ENCODE measurements around the gene PAPPA2.

Gene PAPPA2

DNA sequence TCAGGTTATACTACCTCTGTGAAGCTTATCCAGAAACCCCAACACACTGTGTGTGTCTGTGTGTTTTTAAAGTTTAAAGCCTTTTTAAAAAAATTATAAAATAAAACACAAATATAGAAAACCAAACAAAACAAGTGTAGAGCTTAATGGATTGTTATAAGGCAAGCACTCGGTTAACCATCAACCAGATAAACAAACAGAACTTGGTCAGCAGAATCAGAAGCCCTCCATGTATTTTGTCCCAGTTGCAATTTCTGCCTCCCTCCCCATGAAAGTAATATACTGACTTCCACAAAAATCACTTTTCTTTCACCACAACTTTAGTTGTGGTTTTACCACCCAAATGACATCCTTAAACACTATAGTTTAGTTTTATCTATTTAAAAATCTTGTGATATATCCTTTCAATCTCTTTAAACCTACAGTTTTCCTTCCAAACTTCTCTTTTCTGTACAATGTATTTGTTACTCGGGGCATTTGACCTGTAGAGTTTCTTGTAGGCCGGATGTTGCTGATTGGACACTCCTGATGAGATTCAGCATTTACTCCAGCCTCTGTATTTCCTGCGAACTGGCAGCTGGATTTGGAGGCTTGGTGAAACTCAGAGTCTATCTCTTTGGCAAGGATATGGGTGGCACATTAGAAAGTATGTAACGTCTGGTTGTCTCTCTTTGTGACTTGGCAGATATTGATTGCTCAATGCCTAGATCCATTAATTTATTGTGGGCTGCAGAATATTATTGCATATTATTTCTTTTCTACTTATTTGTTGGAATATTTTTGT is 8.6 kb downstream of the PAPPA2 start:
- no peak overlapping the region for H3K27ac ChIP-seq

DNA sequence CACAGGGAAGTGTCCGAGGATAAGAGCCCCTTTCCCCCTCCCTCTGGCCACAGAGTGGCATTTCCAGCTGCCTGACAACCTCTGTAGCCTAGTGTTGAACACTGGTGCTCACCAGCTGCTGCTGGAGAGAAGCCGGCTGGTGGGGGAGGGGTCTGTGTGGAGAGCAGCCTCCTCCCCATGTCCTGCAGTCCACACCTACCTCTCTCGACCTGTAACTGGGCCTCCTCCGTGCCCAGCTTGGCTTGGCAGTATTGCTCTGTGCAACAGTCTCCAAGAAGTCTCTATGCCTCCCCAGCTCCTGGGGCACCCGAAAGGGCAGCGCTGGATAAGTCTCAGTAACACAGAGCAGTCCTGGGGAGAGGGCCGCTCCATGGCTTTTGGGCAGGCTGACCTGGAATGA is 17.0 kb downstream of the PAPPA2 start:
- TF ChIP-seq, protein P1, sequence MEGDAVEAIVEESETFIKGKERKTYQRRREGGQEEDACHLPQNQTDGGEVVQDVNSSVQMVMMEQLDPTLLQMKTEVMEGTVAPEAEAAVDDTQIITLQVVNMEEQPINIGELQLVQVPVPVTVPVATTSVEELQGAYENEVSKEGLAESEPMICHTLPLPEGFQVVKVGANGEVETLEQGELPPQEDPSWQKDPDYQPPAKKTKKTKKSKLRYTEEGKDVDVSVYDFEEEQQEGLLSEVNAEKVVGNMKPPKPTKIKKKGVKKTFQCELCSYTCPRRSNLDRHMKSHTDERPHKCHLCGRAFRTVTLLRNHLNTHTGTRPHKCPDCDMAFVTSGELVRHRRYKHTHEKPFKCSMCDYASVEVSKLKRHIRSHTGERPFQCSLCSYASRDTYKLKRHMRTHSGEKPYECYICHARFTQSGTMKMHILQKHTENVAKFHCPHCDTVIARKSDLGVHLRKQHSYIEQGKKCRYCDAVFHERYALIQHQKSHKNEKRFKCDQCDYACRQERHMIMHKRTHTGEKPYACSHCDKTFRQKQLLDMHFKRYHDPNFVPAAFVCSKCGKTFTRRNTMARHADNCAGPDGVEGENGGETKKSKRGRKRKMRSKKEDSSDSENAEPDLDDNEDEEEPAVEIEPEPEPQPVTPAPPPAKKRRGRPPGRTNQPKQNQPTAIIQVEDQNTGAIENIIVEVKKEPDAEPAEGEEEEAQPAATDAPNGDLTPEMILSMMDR (conservative IDR thresholded peaks at IDR 0.05): no peak
- no peak for TF ChIP-seq ZFX (IDR thresholded peaks at IDR 0.05)
- H3K27ac ChIP-seq: no peak overlapping the region

More for the DNA sequence above, 8.6 kb downstream of the PAPPA2 start:
- TF ChIP-seq, protein P1 (conservative IDR thresholded peaks at IDR 0.05): no peak
- no peak for TF ChIP-seq ZFX (IDR thresholded peaks at IDR 0.05)

DNA sequence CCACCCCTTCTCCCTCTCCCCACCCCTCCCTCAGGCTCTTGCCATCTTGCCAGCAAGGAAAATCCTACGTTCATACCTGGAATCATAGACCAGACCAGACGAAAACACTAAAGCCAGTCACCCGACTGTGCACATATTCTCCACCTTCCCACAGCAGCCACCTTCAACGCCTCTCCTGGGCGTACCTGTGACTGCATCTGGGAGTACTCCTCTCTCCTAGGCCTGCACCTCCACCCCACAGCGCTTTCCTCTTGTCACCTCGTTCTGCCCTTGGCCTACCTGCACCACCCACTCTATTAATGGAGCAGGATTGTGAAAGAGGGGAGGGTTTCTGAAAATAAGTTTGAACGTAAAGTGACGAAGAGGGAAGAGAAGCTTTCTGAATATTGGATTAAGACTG is 17.8 kb downstream of the PAPPA2 start:
- H3K27ac ChIP-seq: no peak overlapping the region
- TF ChIP-seq ZFX (IDR thresholded peaks at IDR 0.05): no peak
- TF ChIP-seq, protein P1 (conservative IDR thresholded peaks at IDR 0.05): no peak

DNA sequence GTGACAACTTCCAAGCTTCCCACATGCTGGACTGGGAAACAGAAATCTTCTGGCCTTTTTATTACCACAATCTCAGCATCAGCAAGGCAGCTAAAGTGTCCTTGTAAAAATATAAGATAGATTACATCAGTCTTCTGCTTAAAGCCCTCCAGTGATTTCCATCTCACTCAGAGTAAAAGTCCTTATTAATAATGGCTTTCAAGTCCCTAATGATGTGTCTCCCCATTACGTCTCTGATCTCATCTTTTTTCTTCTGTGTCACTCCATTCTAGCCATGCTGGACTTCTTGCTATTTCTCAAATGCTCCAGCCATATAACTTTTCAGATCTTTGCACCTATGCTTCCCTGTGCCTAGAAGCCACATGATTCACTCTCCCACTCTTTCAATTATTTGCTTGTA is 22.1 kb downstream of the PAPPA2 start:
- TF ChIP-seq, protein P1 (conservative IDR thresholded peaks at IDR 0.05): no peak
- TF ChIP-seq ZFX (IDR thresholded peaks at IDR 0.05): no peak
- H3K27ac ChIP-seq: no peak overlapping the region

DNA sequence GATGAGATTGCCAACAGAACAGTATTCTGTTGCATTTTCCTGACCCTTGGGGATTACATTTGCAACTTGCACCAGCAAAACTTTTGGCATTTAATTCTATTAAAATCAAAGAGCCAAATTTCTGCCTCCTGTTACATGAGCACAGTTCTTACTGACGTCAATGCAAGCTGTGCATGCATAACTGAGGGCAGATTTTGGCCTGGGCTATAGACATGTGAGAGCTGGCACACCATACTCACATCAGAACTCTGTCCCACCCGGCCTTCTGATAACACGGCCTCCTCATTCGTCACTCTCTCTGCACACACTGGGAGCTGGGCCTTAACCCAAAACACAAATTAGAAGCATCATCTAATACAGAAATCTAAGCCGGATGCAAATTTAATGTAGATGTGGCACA is 31.5 kb downstream of the PAPPA2 start:
- no peak for TF ChIP-seq ZFX (IDR thresholded peaks at IDR 0.05)
- TF ChIP-seq, protein P1 (conservative IDR thresholded peaks at IDR 0.05): no peak
- H3K27ac ChIP-seq: no peak overlapping the region

DNA sequence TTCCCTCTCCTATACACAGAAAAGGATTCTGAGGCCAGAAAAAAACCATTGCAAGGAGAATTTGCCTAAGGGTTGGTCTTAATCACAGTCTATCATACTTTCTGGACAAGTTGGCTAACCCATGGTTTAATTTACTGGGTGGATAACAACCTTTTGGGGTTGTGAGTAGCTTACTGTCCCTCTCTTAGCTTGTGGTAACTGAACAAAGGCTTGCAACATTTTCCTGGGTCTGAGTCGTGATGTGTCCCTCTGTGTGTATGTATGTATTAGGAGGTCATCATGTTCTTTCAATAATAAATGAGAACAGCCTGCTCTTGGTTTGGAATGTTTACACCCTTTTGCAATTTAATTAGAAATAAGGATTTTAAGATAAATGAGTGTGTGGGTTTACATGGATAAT is 36.7 kb downstream of the PAPPA2 start:
- TF ChIP-seq, protein P1 (conservative IDR thresholded peaks at IDR 0.05): no peak
- no peak for TF ChIP-seq ZFX (IDR thresholded peaks at IDR 0.05)

DNA sequence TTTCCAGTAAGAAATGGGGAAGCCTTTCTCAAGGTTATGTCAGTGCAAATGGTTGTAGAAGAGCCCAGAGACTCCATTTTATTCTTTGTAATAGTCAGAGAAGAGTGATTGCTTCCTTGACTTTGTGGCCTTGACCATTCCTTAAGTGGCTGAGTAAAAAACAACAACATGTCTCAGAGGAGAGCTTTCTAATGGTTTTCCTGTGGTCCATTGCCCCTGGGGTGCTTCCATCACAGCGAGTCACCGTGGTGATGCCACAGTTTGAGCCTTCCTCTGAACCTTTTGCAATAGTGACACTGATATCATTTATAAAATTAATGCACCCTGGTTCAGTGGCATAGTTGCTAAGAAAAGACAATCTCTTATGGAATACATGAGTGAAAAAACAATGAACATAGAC is 38.6 kb downstream of the PAPPA2 start:
- TF ChIP-seq, protein P1 (conservative IDR thresholded peaks at IDR 0.05): no peak
- no peak for TF ChIP-seq ZFX (IDR thresholded peaks at IDR 0.05)
- H3K27ac ChIP-seq: no peak overlapping the region

More for the DNA sequence above, 36.7 kb downstream of the PAPPA2 start:
- no peak overlapping the region for H3K27ac ChIP-seq
